NOMO-1 treated with DMSO at 0.1 percent for 48 hours (cell line): ENCODE data around the gene REC114.
"Not testable (repeated sequence)": the region's sequence is repeated elsewhere in the genome, so short reads cannot be mapped to it uniquely, and the experiment has no call there.

ENCODE experiments used
- DNase-seq: peaks from one replicate; lab custom pipeline; 2025; ENCODE audit not compliant: unreplicated experiment; lab: John Stamatoyannopoulos, UW

REC114 gene

GRCh38 chr15:73573037-73573436 lies 130.1 kb downstream of the REC114 start:
- DNase-seq: no peak

- DNase-seq: no peak
Observed at GRCh38 chr15:73573572-73573971, 130.6 kb downstream of the REC114 start.

GRCh38 chr15:73575636-73576247 lies 132.8 kb downstream of the REC114 start:
- no peak for DNase-seq

DNA sequence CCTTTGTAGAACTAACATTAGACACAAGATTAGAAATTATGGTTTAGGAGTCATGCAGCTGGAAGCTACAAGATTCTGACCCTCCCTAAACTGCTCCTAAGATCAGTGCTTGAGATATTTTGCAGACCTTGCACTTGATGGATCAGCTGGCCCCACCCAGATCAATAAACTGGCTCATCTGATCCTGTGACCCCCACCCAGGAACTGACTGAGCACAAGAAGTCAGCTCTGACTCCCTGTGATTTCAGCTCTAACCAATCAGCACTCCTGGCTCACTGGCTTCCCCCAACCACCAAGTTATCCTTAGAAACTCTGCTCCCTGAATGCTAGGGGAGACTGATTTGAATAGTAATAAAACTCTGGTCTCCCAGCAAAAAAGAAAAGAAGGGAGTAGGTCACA lies 134.6 kb downstream of the REC114 start:
- DNase-seq: not testable (repeated sequence)

GRCh38 chr15:73578026-73578425 lies 135.1 kb downstream of the REC114 start:
- DNase-seq: no peak

DNA sequence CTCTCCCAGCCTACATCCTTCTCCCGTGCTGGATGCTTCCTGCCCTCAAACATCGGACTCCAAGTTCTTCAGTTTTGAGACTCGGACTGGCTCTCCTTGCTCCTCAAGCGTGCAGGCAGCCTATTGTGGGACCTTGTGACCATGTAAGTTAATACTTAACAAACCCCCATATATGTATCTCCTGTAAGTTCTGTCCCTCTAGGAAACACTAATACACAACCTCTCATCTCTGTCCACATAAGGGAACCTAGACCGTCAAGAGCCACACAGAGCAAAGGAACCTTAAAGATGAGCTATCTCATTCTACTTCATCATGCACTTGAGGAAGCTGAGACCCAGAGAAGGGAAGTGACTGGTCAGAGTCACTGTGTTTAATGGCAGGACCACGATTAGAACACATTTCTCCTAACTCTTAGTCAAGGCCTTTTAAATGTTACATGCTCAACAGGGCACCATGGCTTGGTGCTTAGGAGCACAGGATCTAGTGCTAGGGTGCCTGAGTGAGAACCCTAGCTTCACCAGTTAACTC lies 140.0 kb downstream of the REC114 start:
- DNase-seq: no peak

GRCh38 chr15:73583544-73583943 lies 140.6 kb downstream of the REC114 start:
- DNase-seq: no peak

DNA sequence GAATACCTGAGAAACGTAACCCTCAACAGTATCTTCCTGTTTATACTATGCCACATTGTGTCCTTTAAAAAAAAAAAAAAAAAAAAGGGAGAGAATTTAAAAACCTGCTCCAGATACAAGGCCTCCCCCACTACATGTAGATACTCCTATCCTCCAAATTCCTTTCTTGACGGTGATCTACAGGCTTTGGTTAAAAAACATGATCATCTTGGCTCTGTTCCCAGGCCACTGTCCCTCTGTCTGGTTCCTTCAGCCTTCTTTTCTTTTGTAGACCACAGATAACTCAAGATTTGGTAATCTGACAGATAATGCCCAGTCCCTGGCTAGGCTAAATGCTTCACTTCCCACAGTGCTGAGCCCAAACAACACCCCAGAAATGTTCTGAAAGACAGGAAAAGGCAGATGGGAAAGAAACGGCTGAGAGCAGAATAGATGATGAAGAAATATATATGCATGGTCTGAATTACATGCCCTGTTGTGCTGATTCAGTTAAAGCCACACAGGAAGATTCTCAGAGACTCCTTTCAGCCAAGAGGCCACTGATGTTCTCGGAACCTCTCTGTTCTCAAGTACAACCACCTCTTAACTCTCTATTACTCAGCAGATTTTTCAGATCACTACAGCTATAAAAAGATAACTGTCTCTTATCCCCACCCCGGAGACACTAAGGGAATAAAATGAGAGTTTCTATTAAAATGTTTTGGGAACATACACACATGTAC lies 141.9 kb downstream of the REC114 start:
- no peak for DNase-seq

DNA sequence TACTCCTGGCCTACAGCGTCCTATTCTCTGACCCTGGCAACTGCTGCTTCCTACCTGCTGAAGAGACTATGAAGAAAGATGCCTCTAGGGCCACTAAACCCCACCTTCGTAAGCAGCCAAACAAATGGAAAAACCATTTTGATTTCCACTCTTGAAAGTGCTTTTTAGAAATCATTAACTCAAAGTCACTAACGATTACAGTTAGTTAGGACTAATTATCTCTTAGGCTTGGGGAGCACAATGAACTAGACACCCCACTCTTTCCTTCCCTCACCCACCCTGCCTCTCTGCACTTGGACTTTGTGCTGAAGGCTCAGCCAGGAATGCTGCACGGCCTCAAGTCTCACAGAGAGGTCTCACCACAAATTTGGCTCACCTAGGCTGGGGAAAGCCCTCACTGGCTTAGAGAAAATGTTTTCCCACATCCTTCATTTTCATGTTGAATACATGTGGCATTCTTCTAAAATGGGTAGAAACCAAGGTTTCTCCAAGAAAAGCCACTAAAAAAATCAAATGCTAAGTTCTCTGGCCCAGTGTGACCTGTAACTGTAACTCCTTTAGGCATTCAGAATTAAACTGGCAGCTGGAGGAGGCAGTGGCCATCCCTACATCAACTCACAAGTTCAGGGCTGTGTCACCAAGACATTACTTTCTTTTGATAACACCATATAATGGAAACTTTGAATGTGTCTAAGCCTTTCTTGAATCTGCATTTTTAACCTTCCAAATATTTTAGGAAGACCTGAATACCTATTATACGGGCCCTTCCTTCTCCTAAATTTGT lies 143.1 kb downstream of the REC114 start:
- DNase-seq: no peak

- DNase-seq: no peak
Observed at GRCh38 chr15:73589766-73590165, 146.8 kb downstream of the REC114 start.

- no peak for DNase-seq
Observed at GRCh38 chr15:73590263-73590662, 147.3 kb downstream of the REC114 start.

GRCh38 chr15:73593304-73594074 lies 150.5 kb downstream of the REC114 start:
- DNase-seq: no peak

- no peak for DNase-seq
Observed at GRCh38 chr15:73594109-73594508, 151.1 kb downstream of the REC114 start.

- DNase-seq: no peak
Observed at GRCh38 chr15:73596174-73596573, 153.2 kb downstream of the REC114 start.

- DNase-seq: no peak
Observed at GRCh38 chr15:73597036-73597638, 154.2 kb downstream of the REC114 start.

DNA sequence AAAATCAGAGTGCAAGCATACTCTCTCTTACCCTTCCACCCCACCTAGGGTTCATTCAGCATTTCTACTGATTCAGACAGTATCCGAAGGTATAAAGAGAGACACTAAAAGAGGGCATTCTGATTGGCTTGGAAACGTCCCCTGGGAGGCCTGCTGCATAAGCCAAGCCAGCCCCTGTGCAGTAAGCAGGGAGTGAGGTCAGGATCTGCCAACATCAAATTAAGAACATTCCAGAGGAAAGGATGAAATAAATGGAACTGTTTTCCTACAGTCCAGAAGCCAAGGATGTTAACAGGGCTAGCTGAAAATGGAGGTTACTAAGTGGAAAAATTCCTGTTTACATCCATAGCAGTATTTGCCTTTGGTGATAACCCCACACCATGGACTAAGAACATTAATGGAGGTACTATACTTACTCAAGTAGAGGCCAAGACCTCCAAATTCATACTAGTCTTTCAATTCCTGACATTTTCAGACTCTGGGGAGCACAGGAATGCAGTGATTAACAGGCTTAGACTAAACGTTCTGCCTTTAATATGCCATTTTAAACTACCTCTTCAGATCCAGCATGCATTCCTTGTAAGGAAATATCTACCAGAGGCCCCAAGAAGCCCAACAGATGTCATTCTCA lies 155.7 kb downstream of the REC114 start:
- DNase-seq: no peak

- DNase-seq: no peak
Observed at GRCh38 chr15:73599934-73600333, 157.0 kb downstream of the REC114 start.

GRCh38 chr15:73600413-73601335 lies 157.7 kb downstream of the REC114 start:
- DNase-seq: no peak
